NCI-H146 treated with DMSO at 0.1 percent for 48 hours (cell line): ENCODE measurements around the gene SMYD3.
A peak's percentile ranks its signal among the peaks of the same experiment; 100 is the strongest.

Experiments
- DNase-seq: peaks from one replicate; lab custom pipeline; 2025; ENCODE audit not compliant: unreplicated experiment; lab: John Stamatoyannopoulos, UW

Gene SMYD3

GRCh38 chr1:245881767-245882391 is 625.2 kb downstream of the SMYD3 start:
- no peak for DNase-seq

GRCh38 chr1:245880754-245881403 is 626.2 kb downstream of the SMYD3 start:
- DNase-seq = no peak

- no peak for DNase-seq
Measured at GRCh38 chr1:245879091-245879490, 628.0 kb downstream of the SMYD3 start.

- DNase-seq = no peak
Measured at GRCh38 chr1:245878585-245878984, 628.5 kb downstream of the SMYD3 start.

GRCh38 chr1:245877976-245878375 is 629.1 kb downstream of the SMYD3 start:
- DNase-seq = no peak

- DNase-seq = no peak
Measured at GRCh38 chr1:245876586-245876985, 630.5 kb downstream of the SMYD3 start.

- no peak for DNase-seq
Measured at GRCh38 chr1:245875581-245876261, 631.4 kb downstream of the SMYD3 start.

GRCh38 chr1:245874942-245875580 is 632.0 kb downstream of the SMYD3 start:
- no peak for DNase-seq

GRCh38 chr1:245873883-245874671 is 633.0 kb downstream of the SMYD3 start:
- no peak for DNase-seq

GRCh38 chr1:245873068-245873467 is 634.0 kb downstream of the SMYD3 start:
- no peak for DNase-seq

GRCh38 chr1:245872475-245872874 is 634.6 kb downstream of the SMYD3 start:
- no peak for DNase-seq

GRCh38 chr1:245871915-245872314 is 635.2 kb downstream of the SMYD3 start:
- DNase-seq = no peak

- DNase-seq = no peak
Measured at GRCh38 chr1:245871191-245871590, 635.9 kb downstream of the SMYD3 start.

- DNase-seq = no peak
Measured at GRCh38 chr1:245870698-245871097, 636.4 kb downstream of the SMYD3 start.

- peak; percentile 63 for DNase-seq
Measured at GRCh38 chr1:245869847-245870246, 637.2 kb downstream of the SMYD3 start.

GRCh38 chr1:245867738-245868137 is 639.3 kb downstream of the SMYD3 start:
- no peak for DNase-seq

GRCh38 chr1:245864872-245865271 is 642.2 kb downstream of the SMYD3 start:
- DNase-seq = no peak

- no peak for DNase-seq
Measured at GRCh38 chr1:245863566-245864184, 643.4 kb downstream of the SMYD3 start.

GRCh38 chr1:245862812-245863540 is 644.1 kb downstream of the SMYD3 start:
- no peak for DNase-seq
